ENCODE measurements around the gene CD47. TPM values are rescaled to one million over a fixed set of nuclear protein-coding genes. Genes with fewer than 3 reads are reported as not detected.

The CD47 gene
- total RNA-seq, 1 experiment from 2014 or later, result 16.3 TPM

DNA sequence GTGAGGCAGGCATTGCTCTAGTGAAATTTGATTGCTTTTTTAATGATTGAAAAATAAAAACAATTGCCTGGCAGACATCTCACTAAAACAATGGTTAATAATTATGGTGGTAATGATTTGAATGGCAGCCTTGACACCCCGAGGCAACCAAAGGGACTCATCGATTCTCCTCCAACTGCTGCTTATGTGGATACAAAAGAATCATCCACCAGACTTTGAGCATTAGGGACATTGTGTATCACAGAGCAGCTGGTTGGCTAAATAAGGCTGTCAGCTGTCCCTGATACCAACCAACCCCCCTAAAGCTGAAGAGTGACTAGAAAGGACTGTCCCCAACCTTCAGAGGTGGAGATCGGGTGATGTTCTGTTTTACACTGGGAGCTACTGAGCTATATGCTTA is 1.7 kb upstream of the CD47 start (continued):
- TF ChIP-seq, protein P1, sequence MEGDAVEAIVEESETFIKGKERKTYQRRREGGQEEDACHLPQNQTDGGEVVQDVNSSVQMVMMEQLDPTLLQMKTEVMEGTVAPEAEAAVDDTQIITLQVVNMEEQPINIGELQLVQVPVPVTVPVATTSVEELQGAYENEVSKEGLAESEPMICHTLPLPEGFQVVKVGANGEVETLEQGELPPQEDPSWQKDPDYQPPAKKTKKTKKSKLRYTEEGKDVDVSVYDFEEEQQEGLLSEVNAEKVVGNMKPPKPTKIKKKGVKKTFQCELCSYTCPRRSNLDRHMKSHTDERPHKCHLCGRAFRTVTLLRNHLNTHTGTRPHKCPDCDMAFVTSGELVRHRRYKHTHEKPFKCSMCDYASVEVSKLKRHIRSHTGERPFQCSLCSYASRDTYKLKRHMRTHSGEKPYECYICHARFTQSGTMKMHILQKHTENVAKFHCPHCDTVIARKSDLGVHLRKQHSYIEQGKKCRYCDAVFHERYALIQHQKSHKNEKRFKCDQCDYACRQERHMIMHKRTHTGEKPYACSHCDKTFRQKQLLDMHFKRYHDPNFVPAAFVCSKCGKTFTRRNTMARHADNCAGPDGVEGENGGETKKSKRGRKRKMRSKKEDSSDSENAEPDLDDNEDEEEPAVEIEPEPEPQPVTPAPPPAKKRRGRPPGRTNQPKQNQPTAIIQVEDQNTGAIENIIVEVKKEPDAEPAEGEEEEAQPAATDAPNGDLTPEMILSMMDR (IDR thresholded peaks at IDR 0.05), result no peak
- no peak for TF ChIP-seq CREM (CRISPR knock-in tag; IDR thresholded peaks at IDR 0.05)
- no peak for TF ChIP-seq NFYB (CRISPR knock-in tag; conservative IDR thresholded peaks at IDR 0.05; ENCODE audit: low read depth)
- no peak for TF ChIP-seq ZNF416 (CRISPR knock-in tag; IDR thresholded peaks at IDR 0.05)
- TF ChIP-seq ZNF671 (CRISPR knock-in tag; IDR thresholded peaks at IDR 0.05), result no peak
- TF ChIP-seq, protein P2, sequence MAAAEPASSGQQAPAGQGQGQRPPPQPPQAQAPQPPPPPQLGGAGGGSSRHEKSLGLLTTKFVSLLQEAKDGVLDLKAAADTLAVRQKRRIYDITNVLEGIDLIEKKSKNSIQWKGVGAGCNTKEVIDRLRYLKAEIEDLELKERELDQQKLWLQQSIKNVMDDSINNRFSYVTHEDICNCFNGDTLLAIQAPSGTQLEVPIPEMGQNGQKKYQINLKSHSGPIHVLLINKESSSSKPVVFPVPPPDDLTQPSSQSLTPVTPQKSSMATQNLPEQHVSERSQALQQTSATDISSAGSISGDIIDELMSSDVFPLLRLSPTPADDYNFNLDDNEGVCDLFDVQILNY (CRISPR knock-in tag; IDR thresholded peaks at IDR 0.05), result no peak
- TF ChIP-seq ZNF423 (CRISPR knock-in tag; IDR thresholded peaks at IDR 0.05), result no peak
- TF ChIP-seq NR2C2 (CRISPR knock-in tag; IDR thresholded peaks at IDR 0.05), result no peak
- TF ChIP-seq, protein P3, sequence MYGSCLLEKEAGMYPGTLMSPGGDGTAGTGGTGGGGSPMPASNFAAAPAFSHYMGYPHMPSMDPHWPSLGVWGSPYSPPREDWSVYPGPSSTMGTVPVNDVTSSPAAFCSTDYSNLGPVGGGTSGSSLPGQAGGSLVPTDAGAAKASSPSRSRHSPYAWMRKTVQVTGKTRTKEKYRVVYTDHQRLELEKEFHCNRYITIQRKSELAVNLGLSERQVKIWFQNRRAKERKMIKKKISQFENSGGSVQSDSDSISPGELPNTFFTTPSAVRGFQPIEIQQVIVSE (CRISPR knock-in tag; IDR thresholded peaks at IDR 0.05; ENCODE audit: borderline replicate concordance), result no peak
- TF ChIP-seq SMAD3 (CRISPR knock-in tag; IDR thresholded peaks at IDR 0.05; ENCODE audit: borderline replicate concordance), result no peak

- POLR2A ChIA-PET, result interaction anchor here (0.6 kb wide), 1 partner anchor 17 kb away, joined by 3 read pairs; no protein-coding TSS in a partner anchor
- peaks cover 36% of the 10 kb centered on the region for H3K27me3 Mint-ChIP-seq (ENCODE audit: low read depth)
- peaks cover 9% of the 10 kb centered on the region; the same call in 1 of the 2 replicates for H3K4me1 Mint-ChIP-seq
- TF ChIP-seq JAZF1 (CRISPR knock-in tag; IDR thresholded peaks at IDR 0.05) (no peak), PRRX2 (CRISPR knock-in tag; IDR thresholded peaks at IDR 0.05) (no peak), ZNF423 (CRISPR knock-in tag; IDR thresholded peaks at IDR 0.05) (no peak), SMAD4 (CRISPR knock-in tag; IDR thresholded peaks at IDR 0.05) (no peak), ELF4 (CRISPR knock-in tag; IDR thresholded peaks at IDR 0.05; ENCODE audit: low read depth) (no peak), AFF4 (CRISPR knock-in tag; IDR thresholded peaks at IDR 0.05; ENCODE audit: borderline replicate concordance) (0 out of 2 replicates have a peak, but pooled peaks have one; percentile 77), HMGA2 (CRISPR knock-in tag; IDR thresholded peaks at IDR 0.05) (no peak), NFE2L1 (CRISPR knock-in tag; IDR thresholded peaks at IDR 0.05) (no peak), OVOL2 (CRISPR knock-in tag; IDR thresholded peaks at IDR 0.05; ENCODE audit: borderline replicate concordance) (no peak), ZNF138 (CRISPR knock-in tag; conservative IDR thresholded peaks at IDR 0.05) (0 out of 2 replicates have a peak, but pooled peaks have one; percentile 27), CBFB (CRISPR knock-in tag; IDR thresholded peaks at IDR 0.05; ENCODE audit: low read depth) (no peak), NR1H2 (CRISPR knock-in tag; IDR thresholded peaks at IDR 0.05) (no peak), TP53 (CRISPR knock-in tag; IDR thresholded peaks at IDR 0.05) (no peak), FOXP1 (CRISPR knock-in tag; IDR thresholded peaks at IDR 0.05; ENCODE audit: borderline replicate concordance) (peak; percentile 64; the same call in 1 of the 2 replicates), ZNF512 (CRISPR knock-in tag; IDR thresholded peaks at IDR 0.05; ENCODE audit: borderline replicate concordance) (no peak), KAT7 (CRISPR knock-in tag; IDR thresholded peaks at IDR 0.05; ENCODE audit: borderline replicate concordance) (no peak), ZNF416 (CRISPR knock-in tag; IDR thresholded peaks at IDR 0.05) (peak; percentile 8; the same call in 1 of the 2 replicates), ZNF396 (CRISPR knock-in tag; IDR thresholded peaks at IDR 0.05; ENCODE audit: borderline replicate concordance) (peak; percentile 44; the same call in 1 of the 2 replicates)
- TF ChIP-seq, protein P4, sequence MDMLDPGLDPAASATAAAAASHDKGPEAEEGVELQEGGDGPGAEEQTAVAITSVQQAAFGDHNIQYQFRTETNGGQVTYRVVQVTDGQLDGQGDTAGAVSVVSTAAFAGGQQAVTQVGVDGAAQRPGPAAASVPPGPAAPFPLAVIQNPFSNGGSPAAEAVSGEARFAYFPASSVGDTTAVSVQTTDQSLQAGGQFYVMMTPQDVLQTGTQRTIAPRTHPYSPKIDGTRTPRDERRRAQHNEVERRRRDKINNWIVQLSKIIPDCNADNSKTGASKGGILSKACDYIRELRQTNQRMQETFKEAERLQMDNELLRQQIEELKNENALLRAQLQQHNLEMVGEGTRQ (CRISPR knock-in tag; IDR thresholded peaks at IDR 0.05), result no peak
These were observed 843 bp upstream of the CD47 start for GRCh38 chr3:108091498-108092250.

More at GRCh38 chr3:108091498-108092250, 843 bp upstream of the CD47 start:
- CTCF ChIA-PET, result interaction anchor here (0.8 to 1.6 kb wide), 3 partner anchors 23 to 386 kb away, joined by 3 to 4 read pairs (median 3); no protein-coding TSS in a partner anchor
- H3K4me3 Mint-ChIP-seq, result peak overlapping the region; percentile 85
- no peaks in the 10 kb centered on the region for H3K36me3 Mint-ChIP-seq
- H3K27ac Mint-ChIP-seq, result peak overlapping the region; percentile 88; the same call in 1 of the 2 replicates
- H3K9me3 Mint-ChIP-seq, result no peaks in the 10 kb centered on the region; the same call in 1 of the 2 replicates
- DNase-seq (ENCODE audit: low spot score) (peak; percentile 25), ATAC-seq (peak; percentile 14)
